ENCODE measurements around the gene TMEM150C.

TMEM150C gene

DNA sequence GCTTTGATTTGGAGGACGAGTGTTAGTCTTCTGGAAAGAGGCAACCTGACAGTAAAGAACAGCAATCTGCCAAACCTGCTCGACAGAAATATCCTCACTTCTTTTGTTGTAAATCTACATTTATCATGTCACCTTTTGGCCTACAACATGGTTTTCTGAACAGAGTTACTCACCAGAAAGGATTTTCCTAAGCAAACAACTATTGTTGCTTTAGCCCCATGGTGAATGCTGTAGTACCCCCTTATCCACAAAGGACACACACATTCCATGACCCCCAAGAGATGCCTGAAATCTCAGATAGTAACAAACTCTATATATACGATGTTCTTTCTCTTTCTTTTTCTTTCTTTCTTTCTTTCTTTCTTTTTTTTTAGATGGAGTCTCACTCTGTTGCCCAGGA, 42.7 kb downstream of the TMEM150C start:
- no peak for DNase-seq (ENCODE audit: low read depth in 2 of 3, low spot score in 1 of 3)

DNA sequence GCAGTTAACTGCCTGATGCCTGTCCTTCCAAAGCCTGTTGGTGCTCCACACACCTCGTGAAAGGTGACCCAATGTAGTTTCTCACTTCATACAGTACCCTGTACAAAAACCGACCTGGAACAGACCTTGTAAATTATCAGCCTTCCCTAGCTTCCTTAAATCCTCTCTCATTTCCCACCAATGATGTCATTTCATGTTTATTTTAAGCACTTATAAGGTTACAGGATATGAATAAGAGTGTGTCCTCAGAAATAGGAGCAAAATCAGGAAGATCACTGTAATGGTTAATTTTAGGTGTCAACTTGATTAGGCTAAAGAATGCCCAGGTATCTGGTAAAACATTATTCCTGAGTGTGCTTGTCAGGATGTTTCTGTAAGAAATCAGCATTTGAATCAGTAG, 44.7 kb downstream of the TMEM150C start:
- no peak for DNase-seq (ENCODE audit: low read depth in 2 of 3, low spot score in 1 of 3)

DNA sequence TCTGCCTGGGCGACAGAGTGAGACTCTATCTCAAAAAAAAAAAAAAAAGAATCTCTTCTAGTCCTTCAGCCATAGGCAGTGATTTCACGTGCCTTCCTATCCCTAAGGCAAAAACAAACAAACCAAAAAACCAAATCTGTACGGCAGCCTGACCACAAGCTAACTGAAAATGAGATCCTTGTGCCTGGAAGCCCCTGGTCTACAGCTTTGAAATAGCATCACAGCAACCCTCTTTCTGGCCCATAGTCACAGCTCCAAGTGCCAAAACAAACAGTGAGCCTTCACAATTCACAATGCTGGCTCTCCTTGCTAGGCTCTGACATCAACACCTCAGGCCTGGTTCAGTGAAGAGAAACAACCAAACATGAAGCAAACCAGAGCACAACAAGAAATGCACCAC, 46.1 kb downstream of the TMEM150C start:
- DNase-seq (ENCODE audit: low read depth in 2 of 3, low spot score in 1 of 3), result no peak

DNA sequence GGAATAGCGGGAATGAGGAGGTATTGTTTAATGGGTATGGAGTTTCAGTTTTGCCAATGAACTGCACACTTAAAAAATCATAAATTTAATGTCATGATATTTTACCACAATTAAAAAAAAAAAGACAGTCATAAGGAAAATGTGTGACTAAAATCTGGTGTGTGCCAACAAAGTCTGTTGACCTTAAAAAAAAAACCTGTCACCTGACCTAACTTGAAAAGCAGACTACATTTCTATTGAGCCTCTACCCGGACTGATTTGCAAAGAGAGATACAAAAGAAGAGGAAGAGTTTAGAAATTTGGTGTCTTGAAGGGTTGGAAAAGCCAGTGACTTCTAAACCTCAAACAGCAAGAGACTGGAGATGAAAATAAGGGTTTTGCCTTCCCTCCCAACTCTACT, 48.4 kb downstream of the TMEM150C start:
- DNase-seq (ENCODE audit: low read depth in 2 of 3, low spot score in 1 of 3), result no peak

GRCh38 chr4:82510216-82510615, 51.6 kb downstream of the TMEM150C start:
- DNase-seq (ENCODE audit: low read depth in 2 of 3, low spot score in 1 of 3), result no peak

DNA sequence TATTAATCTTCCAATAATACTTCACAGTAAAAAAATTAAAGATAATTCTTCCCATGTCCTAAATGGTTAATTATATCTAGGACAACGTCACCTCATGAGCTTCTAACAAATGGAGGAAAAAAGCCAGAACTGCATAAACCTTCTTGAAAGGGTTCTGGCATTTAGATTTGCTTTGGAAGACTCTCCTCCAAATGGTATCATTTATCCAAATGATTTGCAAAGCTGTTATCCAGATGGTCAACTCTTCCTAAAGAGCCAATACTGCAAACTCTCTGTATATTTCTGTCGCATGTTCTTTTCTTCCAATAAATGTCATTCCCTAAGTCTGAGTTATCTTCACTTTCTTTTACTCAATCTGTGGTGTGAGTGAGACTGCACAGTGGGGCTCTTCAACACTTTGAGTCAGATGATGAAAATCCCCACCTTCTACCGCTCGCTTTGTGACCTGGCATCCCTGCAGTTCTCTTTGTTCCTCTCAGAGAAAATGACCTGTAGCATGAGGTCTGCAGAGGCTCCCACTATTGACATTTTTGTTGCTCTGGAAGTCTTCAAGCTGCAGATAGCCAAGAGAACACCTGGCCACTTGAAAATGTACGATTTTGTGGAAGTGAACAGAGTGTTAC, 52.9 kb downstream of the TMEM150C start:
- DNase-seq (ENCODE audit: low read depth in 2 of 3, low spot score in 1 of 3), result no peak

GRCh38 chr4:82508011-82508410, 53.8 kb downstream of the TMEM150C start:
- no peak for DNase-seq (ENCODE audit: low read depth in 2 of 3, low spot score in 1 of 3)

- no peak for DNase-seq (ENCODE audit: low read depth in 2 of 3, low spot score in 1 of 3)
Measured at GRCh38 chr4:82501154-82501442, 60.7 kb downstream of the TMEM150C start.

- no peak for DNase-seq (ENCODE audit: low read depth in 2 of 3, low spot score in 1 of 3)
Measured at GRCh38 chr4:82500435-82501153, 61.2 kb downstream of the TMEM150C start.

- DNase-seq (ENCODE audit: low read depth in 2 of 3, low spot score in 1 of 3), result no peak
Measured at GRCh38 chr4:82499738-82500434, 61.9 kb downstream of the TMEM150C start.

DNA sequence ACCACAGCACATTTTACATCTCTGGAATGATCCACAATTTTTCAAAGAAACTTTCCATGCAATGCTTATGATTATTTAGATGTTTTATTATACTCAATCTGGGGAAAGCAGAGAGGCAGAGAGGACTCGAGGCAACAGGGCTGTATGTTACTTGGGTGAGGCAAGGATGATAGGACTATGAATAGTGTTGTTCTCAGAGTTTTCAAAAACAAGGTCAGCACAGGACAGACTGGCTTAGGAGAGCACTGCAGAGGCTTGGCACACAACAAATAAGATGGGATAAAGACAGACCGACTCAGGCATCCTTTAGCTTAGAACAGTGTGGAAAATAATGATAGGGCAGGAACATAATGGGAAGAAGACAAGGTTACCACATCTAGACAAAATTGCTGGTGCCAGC, 65.4 kb downstream of the TMEM150C start:
- DNase-seq (ENCODE audit: low read depth in 2 of 3, low spot score in 1 of 3), result no peak

DNA sequence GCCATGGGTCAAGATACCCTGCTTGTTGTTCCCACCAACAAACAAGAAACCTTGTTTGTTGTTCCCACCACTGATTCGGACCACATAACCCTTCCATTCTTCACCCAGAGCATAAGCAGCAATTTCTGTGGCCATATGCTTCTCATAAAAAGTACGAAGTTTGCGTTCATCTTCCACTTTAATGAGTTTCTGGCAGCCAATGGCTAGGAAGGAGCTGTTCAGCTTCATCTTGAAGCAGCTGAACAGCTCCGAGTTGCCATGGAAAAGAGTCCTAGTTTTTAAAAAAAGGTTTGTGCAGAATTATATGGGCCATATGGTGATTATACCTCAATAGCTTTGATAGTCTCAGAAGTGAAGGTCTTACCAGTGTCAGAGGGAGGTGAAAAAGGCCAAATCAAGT, 66.1 kb downstream of the TMEM150C start:
- DNase-seq (ENCODE audit: low read depth in 2 of 3, low spot score in 1 of 3), result no peak

GRCh38 chr4:82493721-82494425, 67.9 kb downstream of the TMEM150C start:
- DNase-seq (ENCODE audit: low read depth in 2 of 3, low spot score in 1 of 3), result no peak

DNA sequence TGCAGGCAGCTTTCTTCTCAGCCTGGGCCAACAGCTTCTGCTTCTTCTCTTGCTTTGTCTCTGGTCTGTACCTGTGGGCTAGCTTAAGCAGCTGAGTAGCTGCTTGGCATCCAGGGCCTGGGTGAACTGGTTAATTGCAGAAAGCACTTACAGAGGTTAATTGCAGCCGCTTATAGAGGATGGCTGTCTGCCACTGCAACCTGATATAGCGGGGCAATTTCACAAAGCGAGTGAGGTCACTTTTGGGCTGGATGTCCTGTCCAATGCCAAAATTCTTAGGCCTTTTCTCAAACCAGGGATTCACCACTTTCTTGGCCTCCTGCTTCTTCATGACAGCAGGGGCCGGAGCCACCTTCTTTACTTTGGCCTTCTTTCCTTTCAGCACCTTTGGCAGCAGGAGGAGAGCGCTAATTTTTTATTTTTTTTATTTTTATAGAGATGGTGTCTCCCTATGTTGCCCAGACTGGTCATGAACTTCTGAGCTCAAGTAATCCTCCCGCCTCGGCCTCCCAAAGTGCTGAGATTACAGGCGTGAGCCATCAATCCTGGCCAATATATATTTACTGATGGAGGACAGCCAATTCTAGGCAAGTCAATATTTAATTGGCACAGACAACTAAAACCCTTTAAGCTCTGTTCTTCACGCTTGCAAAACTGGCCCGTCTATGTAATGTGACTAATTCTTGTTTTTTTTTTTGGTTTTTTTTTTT, 70.4 kb downstream of the TMEM150C start:
- DNase-seq (ENCODE audit: low read depth in 2 of 3, low spot score in 1 of 3), result no peak

GRCh38 chr4:82489987-82490386, 71.8 kb downstream of the TMEM150C start:
- DNase-seq (ENCODE audit: low read depth in 2 of 3, low spot score in 1 of 3), result no peak

GRCh38 chr4:82489076-82489475, 72.7 kb downstream of the TMEM150C start:
- no peak for DNase-seq (ENCODE audit: low read depth in 2 of 3, low spot score in 1 of 3)

DNA sequence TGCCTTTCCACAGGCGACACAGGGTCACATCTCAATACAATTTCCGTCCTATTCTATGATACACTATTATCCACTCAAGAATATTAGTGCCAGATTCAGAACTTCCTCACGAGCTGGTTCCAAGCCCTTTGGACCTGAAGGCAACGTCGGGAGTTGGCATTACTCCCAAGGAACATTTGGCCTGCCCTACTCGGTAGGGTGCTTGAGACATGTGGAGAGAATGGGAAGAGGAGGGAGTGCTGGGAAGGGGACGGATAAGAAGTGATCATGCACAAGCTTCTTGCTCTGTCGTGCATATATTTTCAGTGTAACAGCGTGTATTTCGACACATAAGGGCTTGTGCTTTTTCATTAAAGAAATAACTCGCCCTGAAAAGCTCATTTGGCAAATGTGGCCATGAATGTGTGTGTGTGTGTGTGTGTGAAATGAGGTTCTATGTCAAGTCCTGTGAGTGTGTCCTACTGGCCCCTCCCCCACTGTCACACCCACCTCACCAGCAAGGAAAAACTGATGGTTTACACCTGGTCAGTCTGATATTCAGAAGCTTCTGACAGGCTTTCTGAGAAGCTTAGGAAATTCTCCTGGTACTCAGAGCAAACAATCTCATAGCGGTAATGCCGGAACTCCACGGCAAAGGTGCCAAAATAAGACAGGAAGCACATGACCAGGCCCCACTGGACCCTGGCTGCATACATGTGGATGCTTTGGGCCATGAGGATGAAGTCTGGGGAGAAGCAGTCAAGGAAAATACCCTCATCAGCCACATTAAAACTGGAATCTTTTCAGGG, 76.6 kb downstream of the TMEM150C start:
- DNase-seq (ENCODE audit: low read depth in 2 of 3, low spot score in 1 of 3), result no peak

DNA sequence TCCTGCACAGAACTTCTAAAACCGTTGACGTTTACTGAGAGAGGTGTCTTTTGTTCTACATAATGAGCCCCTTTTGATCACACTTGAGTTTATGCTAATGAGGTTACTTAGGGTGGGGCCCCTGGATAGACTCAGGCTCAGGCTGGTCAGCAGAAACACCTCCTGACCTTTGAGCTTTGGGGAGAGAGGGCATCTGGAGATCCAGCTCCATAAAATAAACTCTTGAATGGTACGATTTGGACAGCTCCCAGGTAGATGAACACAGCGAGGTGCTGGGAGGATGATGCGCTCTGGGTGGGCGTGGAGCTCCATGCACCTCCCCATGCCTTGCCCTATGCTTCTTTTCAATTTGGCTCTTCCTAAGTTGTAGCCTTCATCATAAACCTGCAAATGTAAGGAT, 79.4 kb downstream of the TMEM150C start:
- DNase-seq (ENCODE audit: low read depth in 2 of 3, low spot score in 1 of 3), result no peak

- no peak for DNase-seq (ENCODE audit: low read depth in 2 of 3, low spot score in 1 of 3)
Measured at GRCh38 chr4:82481506-82481840, 80.3 kb downstream of the TMEM150C start.

DNA sequence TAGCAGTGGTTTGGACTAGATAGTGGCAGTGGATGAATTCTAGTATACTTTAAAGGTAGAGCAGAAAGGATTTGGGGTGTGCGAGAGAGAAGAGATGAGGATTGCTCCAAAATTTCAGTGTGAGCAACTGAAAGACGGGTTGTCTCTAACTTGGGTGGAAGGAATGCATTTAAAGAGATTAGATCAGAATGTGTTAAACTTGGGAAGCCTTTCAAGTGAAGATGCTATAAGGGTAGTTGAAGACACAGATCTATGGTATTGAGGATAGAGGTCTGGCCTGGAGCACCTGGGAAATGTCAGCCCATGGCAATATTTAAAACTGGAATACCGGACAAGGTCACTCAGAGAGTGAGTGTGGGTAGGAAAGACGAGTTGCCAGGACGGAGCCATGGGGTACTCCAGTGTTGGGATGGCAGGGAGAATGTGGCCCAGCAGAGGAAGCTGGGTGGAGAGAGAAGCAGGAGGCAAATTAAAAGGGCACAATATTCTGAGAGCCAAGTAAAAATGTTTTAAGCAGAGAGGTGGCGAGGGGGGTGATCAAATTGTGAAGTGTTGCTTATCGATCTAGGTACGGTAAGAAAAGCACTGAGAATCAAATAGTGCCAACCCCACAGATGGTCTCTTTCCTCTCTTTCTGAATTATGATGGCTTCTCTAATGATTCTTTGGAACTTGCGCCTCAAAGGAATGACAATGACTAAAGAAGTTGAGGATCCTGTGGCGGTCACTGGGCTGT, 80.8 kb downstream of the TMEM150C start:
- no peak for DNase-seq (ENCODE audit: low read depth in 2 of 3, low spot score in 1 of 3)
